Measurements from ENCODE around the gene TICAM1.
"Not testable (repeated sequence)": the region's sequence is repeated elsewhere in the genome, so short reads cannot be mapped to it uniquely, and the experiment has no call there.

Gene TICAM1

DNA sequence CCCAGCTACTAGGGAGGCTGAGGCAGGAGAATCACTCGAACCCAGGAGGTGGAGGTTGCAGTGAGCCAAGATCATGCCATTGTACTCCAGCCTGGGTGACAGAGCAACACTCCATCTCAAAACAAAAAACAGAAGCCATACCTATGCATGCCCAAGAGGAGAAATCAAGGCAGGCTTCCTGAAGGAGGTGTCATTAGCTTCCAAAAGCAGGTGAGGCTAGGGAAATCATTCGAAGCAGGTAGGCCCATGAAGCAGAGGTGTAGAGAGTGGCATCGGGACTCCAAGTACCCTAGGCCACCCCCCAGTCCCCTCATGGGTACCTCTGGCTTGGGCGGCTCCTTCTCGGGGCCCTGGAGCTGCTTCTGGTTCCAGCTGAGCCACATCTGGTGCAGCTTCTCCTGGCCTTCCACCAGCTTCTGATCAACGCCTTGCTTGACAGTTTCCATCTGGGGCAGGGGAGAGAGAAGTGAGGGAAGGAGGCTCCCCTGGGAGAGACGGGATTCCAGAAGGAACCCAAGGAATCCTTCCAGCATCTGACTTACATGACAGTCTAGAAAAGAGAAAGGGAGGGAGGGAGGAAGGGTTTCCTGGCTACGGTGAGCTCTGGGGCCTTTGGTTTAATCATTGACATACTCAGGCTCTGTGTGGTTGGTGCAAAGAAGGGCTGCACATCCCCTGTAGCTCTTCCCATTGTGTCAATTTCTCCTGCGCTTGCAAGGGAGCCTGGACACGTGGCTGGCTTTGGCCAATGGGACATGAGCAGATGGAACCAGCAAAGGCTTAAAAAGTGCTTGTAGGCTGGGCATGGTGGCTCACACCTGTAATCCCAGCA lies 13.1 kb upstream of the TICAM1 start:
- DNase-seq = no peak

GRCh38 chr19:4843647-4843965 lies 12.1 kb upstream of the TICAM1 start:
- no peak for DNase-seq

- no peak for DNase-seq
These were observed 7.7 kb upstream of the TICAM1 start for GRCh38 chr19:4839192-4839591.

GRCh38 chr19:4832776-4833175 lies 1.3 kb upstream of the TICAM1 start:
- no peak for DNase-seq

GRCh38 chr19:4831979-4832340 lies 448 bp upstream of the TICAM1 start:
- DNase-seq = not testable (repeated sequence)

- DNase-seq = no peak
These were observed 695 bp downstream of the TICAM1 start for GRCh38 chr19:4830768-4831265.

GRCh38 chr19:4830332-4830731 lies 1.2 kb downstream of the TICAM1 start:
- no peak for DNase-seq

GRCh38 chr19:4829001-4829712 lies 2.4 kb downstream of the TICAM1 start:
- no peak for DNase-seq

DNA sequence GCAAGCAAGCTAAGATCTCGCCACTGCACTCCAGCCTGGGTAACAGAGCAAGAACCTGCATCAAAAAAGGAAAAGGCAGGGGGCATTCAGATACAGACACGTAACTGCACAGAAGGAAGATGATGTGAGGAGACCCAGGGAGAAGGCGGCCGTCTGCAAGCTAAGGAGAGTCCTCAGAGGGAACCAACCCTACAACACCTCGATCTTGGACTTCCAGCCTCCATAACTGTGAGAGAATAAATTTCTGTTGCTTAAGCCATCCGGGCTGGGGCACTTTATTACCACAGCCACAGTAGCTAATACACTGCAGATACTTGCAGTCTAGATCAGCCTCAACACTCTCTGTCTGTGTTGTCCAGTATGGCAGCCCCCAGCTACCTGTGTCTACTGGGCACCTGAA lies 7.9 kb downstream of the TICAM1 start:
- no peak for DNase-seq

GRCh38 chr19:4822354-4822753 lies 9.2 kb downstream of the TICAM1 start:
- DNase-seq = not testable (repeated sequence)

GRCh38 chr19:4821265-4821664 lies 10.2 kb downstream of the TICAM1 start:
- DNase-seq = no peak

- no peak for DNase-seq
These were observed 13.8 kb downstream of the TICAM1 start for GRCh38 chr19:4817467-4818277.

DNA sequence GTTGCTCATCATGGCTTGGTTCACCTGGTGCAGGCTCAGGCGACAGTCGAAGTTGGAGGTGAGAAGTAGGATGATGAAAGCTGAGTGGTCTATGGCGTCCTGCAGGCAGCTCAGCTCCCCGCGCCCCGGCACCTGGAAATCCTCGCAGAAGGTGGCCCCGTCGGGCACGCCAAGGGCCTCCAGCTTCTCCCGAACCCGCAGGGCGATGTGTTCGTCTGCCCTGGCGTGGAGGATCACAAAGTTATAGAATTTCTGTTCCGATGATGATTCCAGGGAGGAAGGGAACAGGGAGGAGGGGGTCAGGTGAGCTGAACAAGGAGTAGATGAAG lies 14.6 kb downstream of the TICAM1 start:
- DNase-seq = no peak

- DNase-seq = no peak
These were observed 15.1 kb downstream of the TICAM1 start for GRCh38 chr19:4816202-4816949.

GRCh38 chr19:4815426-4816201 lies 15.9 kb downstream of the TICAM1 start:
- peak; percentile 91 to 95 for DNase-seq

DNA sequence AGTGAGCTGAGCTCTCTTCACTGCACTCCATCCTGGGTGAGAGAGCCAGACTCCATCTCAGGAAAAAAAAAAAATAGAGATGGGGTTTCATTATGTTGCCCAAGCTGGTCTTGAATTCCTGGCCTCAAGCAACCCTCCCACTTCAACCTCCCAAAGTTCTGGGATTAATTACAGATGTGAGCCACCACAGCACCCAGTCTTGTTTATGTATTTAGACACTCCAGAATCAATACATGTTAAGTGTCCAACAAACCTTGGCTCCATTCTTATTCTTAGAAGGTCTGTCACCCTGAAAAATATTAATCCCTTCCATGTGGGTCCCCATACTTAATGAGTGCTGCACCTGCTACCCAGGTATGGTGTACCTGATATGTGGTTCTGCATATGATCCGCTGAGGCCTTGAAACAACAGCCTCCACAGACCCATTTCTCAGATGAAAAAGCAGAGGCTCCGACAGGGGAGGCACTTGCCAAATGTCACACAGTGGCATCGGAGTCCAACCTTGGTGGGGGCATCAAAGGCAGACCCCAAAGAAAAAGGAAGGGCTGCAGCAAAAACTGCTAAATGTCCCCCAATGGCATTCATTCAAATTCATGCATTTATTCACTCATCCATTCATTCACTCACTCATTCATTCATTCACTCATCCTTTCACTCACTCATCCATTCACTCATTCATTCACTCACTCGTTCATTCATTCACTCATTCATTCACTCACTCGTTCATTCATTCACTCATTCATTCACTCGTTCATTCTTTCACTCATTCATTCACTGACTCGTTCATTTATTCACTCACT lies 16.7 kb downstream of the TICAM1 start:
- no peak for DNase-seq

DNA sequence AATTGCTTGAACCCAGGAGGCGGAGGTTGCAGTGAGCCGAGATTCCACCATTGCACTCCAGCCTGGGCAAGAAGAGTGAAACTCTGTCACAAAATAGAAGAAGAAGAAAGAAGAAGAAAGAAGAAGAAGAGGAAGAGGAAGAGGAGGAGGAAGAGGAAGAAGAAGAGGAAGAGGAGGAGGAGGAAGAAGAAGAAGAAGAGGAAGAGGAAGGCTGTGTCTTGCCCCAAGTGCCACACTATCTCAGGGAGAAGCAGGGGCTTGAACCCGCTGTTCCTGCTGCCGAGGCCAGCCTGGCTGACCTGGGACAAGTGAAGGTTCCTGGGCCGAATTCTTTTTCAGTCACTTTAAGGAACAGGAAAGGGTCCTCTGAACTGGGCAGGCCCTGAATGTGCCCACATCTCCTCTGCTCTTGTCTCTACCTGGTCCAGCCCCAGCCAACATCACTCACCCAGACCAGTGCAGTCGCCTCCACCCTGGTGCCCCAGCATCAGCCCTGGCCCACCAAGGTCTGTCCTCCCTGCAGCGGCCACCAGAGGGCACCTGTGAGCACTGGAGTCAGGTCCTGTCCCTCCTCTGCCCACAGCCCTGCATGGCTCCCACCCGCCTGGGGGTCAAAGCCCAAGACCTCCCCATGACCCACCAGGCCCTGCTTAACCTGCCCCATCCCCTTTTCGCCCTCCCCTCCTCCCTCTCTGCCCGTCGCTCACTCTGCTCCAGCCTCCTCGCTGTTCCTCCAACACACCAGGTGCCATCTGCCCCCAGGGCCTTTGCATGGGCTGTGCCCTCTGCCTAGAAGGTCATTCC lies 20.0 kb downstream of the TICAM1 start:
- DNase-seq = peak; percentile 47 to 81

DNA sequence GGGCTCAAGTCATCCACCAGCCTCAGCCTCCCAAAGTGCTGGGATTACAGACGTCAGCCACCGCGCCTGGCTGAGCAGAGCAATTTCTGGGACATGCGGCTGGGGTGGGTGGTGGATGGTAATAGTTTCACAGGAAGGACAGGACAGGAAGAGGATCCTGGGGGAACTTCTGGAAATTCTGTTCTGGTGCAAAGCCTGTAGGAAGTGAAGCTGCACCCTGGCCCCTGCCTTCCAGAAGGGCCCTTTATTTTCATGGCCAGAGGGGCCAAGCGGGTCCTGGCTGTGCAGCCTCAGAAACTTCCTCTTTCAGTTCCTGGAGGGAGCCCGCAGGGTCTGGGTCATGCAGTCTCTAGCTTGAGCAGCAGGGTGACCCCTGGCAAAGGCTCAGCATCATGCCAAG lies 24.3 kb downstream of the TICAM1 start:
- no peak for DNase-seq

DNA sequence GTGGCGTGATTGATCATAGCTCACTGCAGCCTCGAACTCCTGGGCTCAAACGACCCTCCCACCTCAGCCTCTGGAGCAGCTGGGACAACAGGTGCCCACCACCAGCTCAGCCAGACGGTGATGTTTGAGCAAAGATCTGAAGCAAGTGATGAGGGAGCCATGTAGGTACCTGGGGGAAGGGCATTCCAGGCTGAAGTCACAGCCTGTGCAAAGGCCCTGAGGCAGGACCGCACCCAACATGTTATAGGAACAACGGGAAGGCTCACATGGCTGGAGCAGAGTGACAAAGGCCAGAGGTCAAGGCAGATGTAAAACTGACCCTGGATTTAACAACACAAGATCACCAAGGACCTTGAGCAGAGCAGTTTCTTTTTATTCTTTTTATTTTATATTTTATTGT lies 25.1 kb downstream of the TICAM1 start:
- no peak for DNase-seq

DNA sequence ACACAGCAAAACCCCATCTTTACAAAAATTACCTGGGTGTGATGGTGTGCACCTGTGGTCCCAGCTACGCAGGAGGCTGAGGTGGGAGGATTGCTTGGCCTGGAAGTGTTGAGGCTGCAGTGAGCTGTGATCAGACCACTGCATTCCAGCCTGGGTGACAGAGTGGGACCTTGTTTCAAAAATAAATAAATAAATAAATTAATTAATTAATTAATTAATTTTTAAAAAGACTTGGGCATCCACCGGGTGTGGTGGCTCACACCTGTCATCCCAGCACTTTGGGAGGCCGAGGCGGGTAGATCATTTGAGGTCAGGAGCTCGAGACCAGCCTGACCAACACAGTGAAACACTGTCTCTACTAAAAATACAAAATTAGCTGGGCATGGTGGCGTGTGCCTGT lies 26.4 kb downstream of the TICAM1 start:
- DNase-seq = not testable (repeated sequence)
